Stimulated activated CD4-positive, alpha-beta T cell treated with anti-CD3 and anti-CD28 coated beads, Interleukin-15, amount 100 ng/mL, for 24 hours (primary cell): ENCODE measurements around the gene RRP1.
A peak's percentile ranks its signal among the peaks of the same experiment; 100 is the strongest.

Source experiments
- DNase-seq: peaks from one replicate; pipeline ENCODE4 v3.0.0-alpha.2; 2020

RRP1 gene

GRCh38 chr21:43789276-43790009 is at the start of gene RRP1:
Gene RRP1 (plus strand): TSS chr21:43789577. CDS start chr21:43789630, 53 bp downstream.
- peak; percentile 93 for DNase-seq

- DNase-seq, result no peak
Observed at GRCh38 chr21:43739621-43740435, 49.5 kb upstream of the RRP1 start.

- no peak for DNase-seq
Observed at GRCh38 chr21:43740497-43741156, 48.8 kb upstream of the RRP1 start.

GRCh38 chr21:43741423-43742096 is 47.8 kb upstream of the RRP1 start:
- DNase-seq, result no peak

GRCh38 chr21:43743947-43744346 is 45.4 kb upstream of the RRP1 start:
- DNase-seq, result no peak

- DNase-seq, result no peak
Observed at GRCh38 chr21:43744725-43745124, 44.7 kb upstream of the RRP1 start.

- no peak for DNase-seq
Observed at GRCh38 chr21:43745772-43746517, 43.4 kb upstream of the RRP1 start.

GRCh38 chr21:43748622-43749021 is 40.8 kb upstream of the RRP1 start:
- DNase-seq, result no peak

GRCh38 chr21:43749651-43750262 is 39.6 kb upstream of the RRP1 start:
- DNase-seq, result no peak

- DNase-seq, result no peak
Observed at GRCh38 chr21:43750339-43751033, 38.9 kb upstream of the RRP1 start.

GRCh38 chr21:43751955-43752591 is 37.3 kb upstream of the RRP1 start:
- no peak for DNase-seq

- DNase-seq, result no peak
Observed at GRCh38 chr21:43752758-43753438, 36.5 kb upstream of the RRP1 start.

- no peak for DNase-seq
Observed at GRCh38 chr21:43753439-43753799, 36.0 kb upstream of the RRP1 start.

GRCh38 chr21:43754948-43755781 is 34.2 kb upstream of the RRP1 start:
- DNase-seq, result no peak

GRCh38 chr21:43755820-43756594 is 33.4 kb upstream of the RRP1 start:
- no peak for DNase-seq

GRCh38 chr21:43757601-43758000 is 31.8 kb upstream of the RRP1 start:
- DNase-seq, result no peak

- DNase-seq, result no peak
Observed at GRCh38 chr21:43758111-43758641, 31.2 kb upstream of the RRP1 start.

GRCh38 chr21:43758811-43759210 is 30.6 kb upstream of the RRP1 start:
- DNase-seq, result no peak
